Muscle layer of duodenum (tissue), 2 donors: Measurements from ENCODE around the gene KLHL6.

Experiments used
- H3K27ac ChIP-seq: one replicate; pipeline ENCODE4 v1.7.0; 2013; ENCODE audit warnings: mild to moderate bottlenecking, low read length
- H3K27me3 ChIP-seq: one replicate; pipeline ENCODE4 v1.7.0; 2013; ENCODE audit warnings: low read depth, mild to moderate bottlenecking, control low read depth, low read length
- H3K36me3 ChIP-seq, 2 donors: one replicate each; pipeline ENCODE4 v1.7.0; 2013; ENCODE audit warnings: low read length in 2 of 2, control low read depth in 1 of 2, mild to moderate bottlenecking in 1 of 2; ENCODE audit not compliant: insufficient read depth in 2 of 2, control insufficient read depth in 1 of 2
- H3K4me1 ChIP-seq, 2 donors: one replicate each; pipeline ENCODE4 v1.7.0; 2013; ENCODE audit warnings: low read length in 2 of 2, mild to moderate bottlenecking in 2 of 2, control low read depth in 1 of 2, moderate library complexity in 1 of 2; ENCODE audit not compliant: insufficient read depth in 2 of 2, control insufficient read depth in 1 of 2
- H3K4me3 ChIP-seq, 2 donors: one replicate each; pipeline ENCODE4 v1.7.0; 2013; ENCODE audit warnings: low read length in 2 of 2, low read depth in 1 of 2, mild to moderate bottlenecking in 1 of 2
- H3K9me3 ChIP-seq, 2 donors: one replicate each; pipeline ENCODE4 v1.7.0; 2013; ENCODE audit warnings: low read length in 2 of 2, control low read depth in 1 of 2, mild to moderate bottlenecking in 1 of 2; ENCODE audit not compliant: control insufficient read depth in 1 of 2
- donor health status: healthy.

KLHL6 gene

DNA sequence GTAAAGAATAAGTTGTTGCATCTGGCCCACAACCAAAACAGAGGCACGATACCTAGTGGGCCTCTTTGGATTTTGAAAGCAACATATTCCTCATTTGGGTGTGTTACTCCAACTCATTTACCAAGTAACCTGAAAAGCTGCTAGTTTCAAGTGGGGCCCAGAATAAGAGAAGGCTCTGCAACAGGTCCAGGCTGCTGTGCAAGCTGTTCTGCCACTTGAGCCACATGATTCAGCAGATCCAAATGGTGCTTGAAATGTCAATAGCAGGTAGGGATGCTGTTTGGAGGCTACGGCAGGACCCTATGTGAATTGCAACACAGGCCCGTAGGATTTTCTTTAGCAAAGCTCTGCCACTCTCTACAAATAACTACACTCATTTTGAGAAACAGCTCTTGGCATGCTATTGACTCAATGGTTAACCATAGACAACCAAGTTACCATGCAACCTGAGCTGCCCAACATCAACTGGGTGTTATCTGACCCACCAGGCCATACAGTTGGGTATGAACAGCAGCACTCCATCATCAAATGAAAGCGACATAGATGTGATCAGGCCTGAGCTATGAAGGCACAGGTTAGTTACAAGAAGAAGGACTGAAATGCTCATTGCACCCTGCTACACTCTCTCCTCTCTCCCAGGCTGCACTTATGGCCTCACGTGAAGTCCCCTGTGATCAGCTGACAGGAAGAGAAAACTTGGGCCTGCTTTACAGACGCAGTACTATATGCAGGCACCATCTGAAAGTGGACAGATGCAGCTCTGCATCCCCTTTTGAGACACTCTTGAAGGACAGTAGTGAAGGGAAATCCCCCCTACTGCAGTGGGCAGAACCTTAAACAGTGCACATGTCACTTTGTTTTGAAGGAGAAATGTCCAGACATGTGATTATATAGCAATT, 117.6 kb downstream of the KLHL6 start:
- Histone ChIP-seq H3K9me3 (no peaks in the 10 kb centered on the region), H3K27ac (no peak overlapping the region), H3K27me3 (no peaks in the 10 kb centered on the region), H3K4me3 (no peak overlapping the region), H3K4me1 (no peaks in the 10 kb centered on the region), H3K36me3 (no peaks in the 10 kb centered on the region)
